Measurements from ENCODE around the gene MYLK4.

DNA sequence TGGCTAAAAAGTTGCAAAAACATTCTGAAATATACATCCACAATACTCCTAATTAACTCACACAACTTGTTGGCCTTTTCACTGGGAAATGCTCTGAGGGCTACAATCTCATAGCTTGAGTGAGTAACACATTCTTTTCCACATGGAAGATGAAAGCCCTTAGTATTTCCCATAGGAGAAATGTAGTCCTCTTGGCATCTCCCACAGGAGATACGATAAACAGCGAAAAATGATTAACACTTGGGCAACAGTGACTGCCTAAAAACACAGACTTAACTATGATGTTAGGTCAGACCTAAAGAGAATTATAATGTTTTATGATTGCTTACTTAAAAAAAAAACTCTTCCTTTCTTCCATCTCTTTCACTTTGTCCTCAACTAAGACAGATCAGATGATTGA is 9.0 kb downstream of the MYLK4 start:
- TF ChIP-seq, protein P1, sequence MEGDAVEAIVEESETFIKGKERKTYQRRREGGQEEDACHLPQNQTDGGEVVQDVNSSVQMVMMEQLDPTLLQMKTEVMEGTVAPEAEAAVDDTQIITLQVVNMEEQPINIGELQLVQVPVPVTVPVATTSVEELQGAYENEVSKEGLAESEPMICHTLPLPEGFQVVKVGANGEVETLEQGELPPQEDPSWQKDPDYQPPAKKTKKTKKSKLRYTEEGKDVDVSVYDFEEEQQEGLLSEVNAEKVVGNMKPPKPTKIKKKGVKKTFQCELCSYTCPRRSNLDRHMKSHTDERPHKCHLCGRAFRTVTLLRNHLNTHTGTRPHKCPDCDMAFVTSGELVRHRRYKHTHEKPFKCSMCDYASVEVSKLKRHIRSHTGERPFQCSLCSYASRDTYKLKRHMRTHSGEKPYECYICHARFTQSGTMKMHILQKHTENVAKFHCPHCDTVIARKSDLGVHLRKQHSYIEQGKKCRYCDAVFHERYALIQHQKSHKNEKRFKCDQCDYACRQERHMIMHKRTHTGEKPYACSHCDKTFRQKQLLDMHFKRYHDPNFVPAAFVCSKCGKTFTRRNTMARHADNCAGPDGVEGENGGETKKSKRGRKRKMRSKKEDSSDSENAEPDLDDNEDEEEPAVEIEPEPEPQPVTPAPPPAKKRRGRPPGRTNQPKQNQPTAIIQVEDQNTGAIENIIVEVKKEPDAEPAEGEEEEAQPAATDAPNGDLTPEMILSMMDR (conservative IDR thresholded peaks at IDR 0.05): no peak
- TF ChIP-seq EZH2 (IDR thresholded peaks at IDR 0.05; ENCODE audit: low read depth): no peak
